Duodenal mucosa (tissue), 2 donors: ENCODE data around the gene METTL25B.
A peak's percentile ranks its signal among the peaks of the same experiment; 100 is the strongest.

ENCODE experiments used
- H3K27ac ChIP-seq: one replicate; pipeline ENCODE4 v1.7.0; 2013; ENCODE audit warnings: low read depth, low read length
- H3K27me3 ChIP-seq, 2 donors: one replicate each; pipeline ENCODE4 v1.7.0; 2013; ENCODE audit warnings: low read length in 2 of 2, control low read depth in 1 of 2; ENCODE audit not compliant: insufficient read depth in 2 of 2, control insufficient read depth in 1 of 2
- H3K36me3 ChIP-seq, 2 donors: one replicate each; pipeline ENCODE4 v1.7.0; 2013; ENCODE audit warnings: low read length in 2 of 2, control low read depth in 1 of 2; ENCODE audit not compliant: insufficient read depth in 2 of 2, control insufficient read depth in 1 of 2
- H3K4me1 ChIP-seq, 2 donors: one replicate each; pipeline ENCODE4 v1.7.0; 2013; ENCODE audit warnings: low read length in 2 of 2, control low read depth in 1 of 2; ENCODE audit not compliant: insufficient read depth in 2 of 2, control insufficient read depth in 1 of 2
- H3K4me3 ChIP-seq, 2 donors: one replicate each; pipeline ENCODE4 v1.7.0; 2013; ENCODE audit warnings: low read length in 2 of 2, low read depth in 1 of 2
- H3K9ac ChIP-seq, 2 donors: one replicate each; pipeline ENCODE4 v1.7.0; 2013; ENCODE audit warnings: low read length in 2 of 2, low read depth in 1 of 2
- H3K9me3 ChIP-seq, 2 donors: one replicate each; pipeline ENCODE4 v1.7.0; 2013; ENCODE audit warnings: low read length in 2 of 2, control low read depth in 1 of 2; ENCODE audit not compliant: control insufficient read depth in 1 of 2

Gene METTL25B

DNA sequence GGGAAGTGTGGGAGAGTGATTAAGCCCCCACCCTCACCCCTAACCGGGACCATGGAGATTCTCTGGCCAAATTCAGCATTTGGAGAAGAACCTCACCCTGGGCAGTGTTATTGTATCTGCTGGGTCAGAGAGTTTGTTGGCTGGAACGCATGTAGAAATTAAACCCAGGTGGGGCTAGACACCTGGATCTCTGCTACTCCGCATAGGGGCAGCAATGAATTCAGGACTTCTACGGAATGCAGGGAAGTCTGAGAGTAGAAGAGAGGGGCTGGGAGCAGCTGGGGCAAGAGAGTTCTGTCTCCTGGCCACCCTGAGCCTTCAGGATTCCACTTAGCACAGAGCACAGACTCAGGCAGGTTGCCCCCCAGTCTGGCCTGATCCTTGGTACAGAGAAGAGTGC lies 19.2 kb upstream of the METTL25B start:
- Histone ChIP-seq H3K4me3 (no peak overlapping the region), H3K9ac (no peak overlapping the region), H3K27me3 (peaks cover 14 to 18% of the 10 kb centered on the region in 2 donors), H3K36me3 (no peaks in the 10 kb centered on the region), H3K9me3 (no peaks in the 10 kb centered on the region), H3K4me1 (peaks cover 30 to 42% of the 10 kb centered on the region in 2 donors), H3K27ac (no peak overlapping the region)

DNA sequence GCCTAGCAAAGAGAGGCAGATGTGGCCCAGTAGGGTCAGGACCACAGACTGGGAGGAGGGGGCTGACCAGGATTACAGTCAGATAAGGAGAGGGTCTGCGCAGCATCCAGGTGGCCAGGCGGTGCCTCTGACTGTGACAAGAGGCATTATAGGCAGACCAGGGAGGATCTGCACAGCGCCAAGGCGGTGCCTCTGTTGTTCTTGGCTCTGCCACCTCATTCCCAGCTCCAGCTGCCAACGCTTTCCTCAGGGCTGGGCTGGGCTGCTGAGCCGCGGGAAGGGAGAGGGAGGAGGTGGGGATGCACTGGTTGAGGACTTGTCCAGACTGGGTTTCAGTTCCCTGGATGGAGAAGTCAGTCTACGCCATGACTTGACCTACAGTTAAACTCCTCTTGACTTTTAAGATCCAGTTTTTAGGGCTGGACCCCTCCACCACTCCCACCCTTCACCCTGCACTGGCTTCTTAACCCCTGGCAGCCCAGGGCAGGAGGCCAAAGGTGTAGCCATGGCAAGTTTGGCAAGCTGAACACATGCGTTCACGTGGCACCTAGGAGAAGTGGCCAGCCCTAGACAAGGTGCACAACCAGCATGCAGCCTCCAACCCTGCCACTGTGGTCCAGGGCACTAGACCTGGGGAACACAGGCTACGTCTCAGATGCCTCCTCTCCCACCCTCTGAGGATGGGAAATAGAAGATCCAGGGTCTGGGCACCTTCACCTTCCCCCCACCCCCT lies 18.3 kb upstream of the METTL25B start:
- Histone ChIP-seq H3K4me1 (peaks cover 26 to 34% of the 10 kb centered on the region in 2 donors), H3K9ac (no peak overlapping the region), H3K36me3 (no peaks in the 10 kb centered on the region), H3K27me3 (peaks cover 5 to 10% of the 10 kb centered on the region in 2 donors), H3K9me3 (no peaks in the 10 kb centered on the region), H3K4me3 (no peak overlapping the region), H3K27ac (no peak overlapping the region)

DNA sequence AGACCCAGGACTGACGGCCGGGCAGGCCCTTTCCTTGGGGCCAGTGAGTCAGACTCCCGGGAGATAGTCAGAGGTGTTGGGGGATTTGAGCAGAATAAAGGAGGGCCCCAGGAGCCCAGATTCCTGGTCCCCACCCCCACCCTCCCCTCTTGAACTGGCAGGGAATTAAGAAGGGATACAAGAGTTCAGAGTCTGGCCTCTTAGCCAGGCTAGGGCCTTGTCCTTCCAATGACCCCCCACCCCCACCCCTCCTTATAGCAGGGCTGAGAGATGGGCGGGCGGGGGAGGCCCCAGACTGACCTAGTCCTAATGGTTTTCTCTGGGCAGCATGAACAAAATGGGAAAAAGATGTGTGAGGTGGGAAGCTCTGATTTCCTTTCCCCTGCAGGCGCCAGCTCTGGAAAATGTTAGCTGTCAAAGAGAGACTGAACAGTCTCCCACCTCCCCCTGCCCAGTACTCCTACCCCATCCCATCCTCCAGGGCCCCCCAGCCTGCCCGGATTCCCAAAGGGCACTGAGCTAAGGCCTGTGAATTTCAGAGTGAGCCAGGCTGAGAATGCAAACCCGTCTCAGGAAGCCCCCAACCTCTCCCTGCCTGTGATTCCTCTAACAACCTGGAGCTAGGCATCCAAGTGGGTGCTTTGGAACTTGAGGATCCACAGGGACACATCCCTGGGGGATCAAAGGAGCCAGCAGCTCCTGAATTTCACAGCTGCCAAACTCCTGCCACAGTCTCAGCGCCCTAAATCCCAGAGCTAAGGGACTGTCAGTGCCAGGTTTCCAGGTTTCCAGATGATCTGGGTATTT lies 17.1 kb upstream of the METTL25B start:
- Histone ChIP-seq H3K27ac (no peak overlapping the region), H3K9me3 (no peaks in the 10 kb centered on the region), H3K27me3 (no peaks in the 10 kb centered on the region), H3K4me3 (no peak overlapping the region), H3K36me3 (no peaks in the 10 kb centered on the region), H3K4me1 (peaks cover 13 to 21% of the 10 kb centered on the region in 2 donors), H3K9ac (no peak overlapping the region)

DNA sequence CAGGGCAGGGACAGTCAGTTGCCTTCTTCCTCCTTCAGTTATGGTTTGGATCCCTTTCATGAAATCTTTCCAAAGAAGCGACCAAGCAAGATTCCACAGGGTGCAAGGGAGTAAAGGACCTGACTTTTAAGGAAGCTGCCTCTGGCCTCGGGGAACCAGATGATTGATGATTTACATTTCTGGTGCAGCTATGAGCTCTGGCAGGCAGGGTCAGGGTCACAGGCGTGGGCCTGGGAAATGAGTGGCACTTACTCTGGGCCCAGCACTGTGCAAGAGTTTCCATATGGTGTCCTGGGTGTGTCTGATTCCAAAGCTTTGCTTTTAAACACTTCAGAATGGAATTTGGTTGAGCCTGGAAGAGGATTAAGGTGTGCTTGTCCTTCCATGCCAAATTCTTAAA lies 15.6 kb upstream of the METTL25B start:
- no peak overlapping the region for H3K27ac ChIP-seq
- no peak overlapping the region for H3K9ac ChIP-seq
- H3K27me3 ChIP-seq = no peaks in the 10 kb centered on the region
- H3K9me3 ChIP-seq = no peaks in the 10 kb centered on the region
- H3K4me1 ChIP-seq = peaks cover 5 to 13% of the 10 kb centered on the region in 2 donors
- H3K36me3 ChIP-seq = no peaks in the 10 kb centered on the region
- no peak overlapping the region for H3K4me3 ChIP-seq

DNA sequence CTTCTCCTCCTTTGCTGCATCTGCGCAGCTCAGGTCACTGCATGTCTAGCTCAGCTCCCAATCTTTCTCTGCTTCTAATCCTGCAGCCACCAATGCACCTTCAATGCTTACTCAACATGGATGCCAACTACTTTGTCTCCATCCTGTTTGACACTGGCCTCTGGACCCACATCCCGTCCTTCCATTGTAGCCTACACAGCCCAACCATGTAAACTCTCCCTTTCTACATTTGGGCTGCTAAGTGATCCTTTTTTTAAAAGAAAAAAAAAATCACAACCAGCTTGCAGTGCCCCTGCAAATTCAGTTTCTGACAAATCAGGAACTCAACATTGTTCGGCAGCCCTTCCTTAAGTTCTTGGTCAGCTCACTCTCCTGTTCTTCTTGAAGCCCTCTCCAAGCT lies 13.4 kb upstream of the METTL25B start:
- Histone ChIP-seq H3K4me1 (peaks cover 0 to 8% of the 10 kb centered on the region in 2 donors), H3K27me3 (no peaks in the 10 kb centered on the region), H3K9me3 (no peaks in the 10 kb centered on the region), H3K9ac (no peak overlapping the region), H3K36me3 (no peaks in the 10 kb centered on the region), H3K27ac (no peak overlapping the region), H3K4me3 (no peak overlapping the region)

DNA sequence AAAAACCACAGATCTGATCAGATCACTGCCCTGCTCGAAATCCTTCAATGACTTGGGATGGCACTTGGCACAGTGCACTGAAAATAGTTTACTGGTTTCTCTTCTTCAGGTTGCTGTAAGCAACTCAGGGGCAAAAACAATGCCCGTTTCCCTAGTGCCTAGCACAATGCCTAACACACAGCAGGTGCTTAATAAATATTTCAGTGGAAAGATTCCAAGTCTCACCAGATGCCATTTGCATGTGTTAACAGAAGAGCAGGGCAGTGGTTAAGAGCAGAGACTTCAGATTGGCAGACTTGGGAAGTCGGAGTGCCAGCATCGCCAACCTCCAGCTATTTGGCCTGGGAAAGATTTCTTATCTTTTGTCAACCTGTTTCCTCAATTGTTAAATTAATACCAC lies 10.9 kb upstream of the METTL25B start:
- H3K4me1 ChIP-seq = no peaks in the 10 kb centered on the region
- no peaks in the 10 kb centered on the region for H3K9me3 ChIP-seq
- no peak overlapping the region for H3K4me3 ChIP-seq
- H3K36me3 ChIP-seq = peaks cover 3 to 16% of the 10 kb centered on the region in 2 donors
- H3K27ac ChIP-seq = no peak overlapping the region
- no peaks in the 10 kb centered on the region for H3K27me3 ChIP-seq
- no peak overlapping the region for H3K9ac ChIP-seq

DNA sequence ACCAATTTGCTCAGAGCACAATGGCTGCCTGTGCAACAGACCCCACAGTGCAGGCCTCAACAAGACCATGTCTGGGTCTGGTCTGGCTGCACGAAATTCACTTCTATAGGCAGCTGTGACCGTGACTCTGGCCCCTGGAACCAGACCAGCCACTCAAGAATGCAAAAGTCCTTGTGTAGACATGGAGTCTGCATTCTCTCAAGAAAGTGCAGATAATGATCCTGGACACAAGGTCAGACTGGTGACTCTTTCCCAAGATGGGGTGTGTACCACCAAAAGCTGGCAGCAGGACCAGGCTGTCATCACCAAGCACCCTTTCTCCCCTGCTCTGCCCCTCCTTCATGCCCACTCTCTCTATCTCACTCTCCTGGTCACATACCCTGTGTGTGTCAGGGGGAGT lies 7.1 kb upstream of the METTL25B start:
- Histone ChIP-seq H3K9me3 (no peaks in the 10 kb centered on the region), H3K36me3 (peaks cover 23 to 40% of the 10 kb centered on the region in 2 donors), H3K27ac (no peak overlapping the region), H3K9ac (no peak overlapping the region), H3K4me3 (no peak overlapping the region), H3K27me3 (no peaks in the 10 kb centered on the region), H3K4me1 (peaks cover 12 to 17% of the 10 kb centered on the region in 2 donors)

DNA sequence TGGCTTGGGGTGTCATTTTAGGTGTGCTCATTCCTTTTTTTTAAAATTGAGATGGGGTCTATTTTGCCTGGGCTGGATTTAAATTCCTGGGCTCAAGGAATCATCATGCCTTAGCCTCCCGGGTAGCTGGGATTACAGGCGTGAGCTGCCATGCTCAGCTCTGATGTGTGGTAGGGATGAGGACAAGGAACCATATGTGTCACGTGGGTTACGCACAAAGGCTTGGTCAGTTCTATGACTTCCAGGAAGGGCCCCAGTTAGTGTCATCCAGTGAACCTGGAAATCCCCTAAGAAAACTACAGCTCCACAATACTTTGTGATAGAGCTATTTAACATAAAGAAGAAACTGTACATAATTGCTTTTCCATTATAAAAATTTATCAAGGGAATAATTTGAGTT lies 6.7 kb upstream of the METTL25B start:
- H3K27ac ChIP-seq = no peak overlapping the region
- H3K36me3 ChIP-seq = peaks cover 23 to 40% of the 10 kb centered on the region in 2 donors
- H3K9me3 ChIP-seq = no peaks in the 10 kb centered on the region
- no peak overlapping the region for H3K4me3 ChIP-seq
- H3K9ac ChIP-seq = no peak overlapping the region
- H3K27me3 ChIP-seq = no peaks in the 10 kb centered on the region
- H3K4me1 ChIP-seq = peaks cover 16 to 21% of the 10 kb centered on the region in 2 donors

DNA sequence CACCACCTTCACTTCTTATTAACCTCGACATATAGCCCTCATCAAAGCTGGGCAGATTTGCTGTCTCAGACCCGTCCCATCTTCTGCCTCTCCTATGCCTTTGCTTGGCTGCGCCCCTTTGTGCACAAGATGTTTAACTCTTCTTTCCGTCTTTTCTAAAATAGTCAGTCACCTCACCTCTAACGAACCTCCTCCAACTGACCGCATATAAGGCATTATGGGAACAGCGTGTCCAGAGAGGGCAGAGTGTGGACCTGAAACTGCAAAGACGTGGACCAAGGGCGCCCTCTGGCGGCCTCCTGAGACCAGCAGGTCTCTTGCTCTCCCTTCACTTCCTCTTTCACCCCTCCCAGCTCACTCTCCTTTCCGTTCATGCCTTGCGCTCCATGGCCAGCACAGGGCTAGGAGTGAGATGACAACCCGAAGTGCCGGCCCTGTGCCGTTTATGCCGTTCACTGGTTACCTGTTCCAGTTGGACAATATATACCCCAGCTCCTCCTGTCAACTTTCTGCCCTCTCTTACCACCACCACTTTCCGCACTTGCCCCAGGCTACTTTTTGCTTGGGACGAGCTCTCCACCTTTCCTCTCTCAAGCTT lies 2.5 kb upstream of the METTL25B start:
- Histone ChIP-seq H3K36me3 (peaks cover 23 to 38% of the 10 kb centered on the region in 2 donors), H3K9ac (peak overlapping the region; percentile 48 to 87), H3K9me3 (no peaks in the 10 kb centered on the region), H3K27me3 (no peaks in the 10 kb centered on the region), H3K4me3 (peak overlapping the region; percentile 90 to 100), H3K27ac (no peak overlapping the region), H3K4me1 (peaks cover 41 to 44% of the 10 kb centered on the region in 2 donors)
